Tibial artery (tissue), 4 donors: ENCODE data around the gene OR51E1.

Experiments used
- DNase-seq, 2 donors: peaks; one replicate each; pipeline ENCODE4 v3.0.0-alpha.2; 2019
- H3K27ac ChIP-seq, 2 donors: fragments of 200-600 bp; sonication (generic) in 1 of 2; 1 replicate in 1 of 2; 2 replicates in 1 of 2; pipeline ENCODE4 v1.5.1; 2018 to 2019; ENCODE audit warnings: mild to moderate bottlenecking in 1 of 2
- H3K27me3 ChIP-seq, 2 donors: fragments of 200-600 bp; sonication (generic) in 1 of 2; one replicate each; pipeline versions ENCODE4 v1.5.1 to v1.6.0; 2016 to 2019
- H3K36me3 ChIP-seq, 3 donors: fragments of 200-600 bp; sonication (generic) in 2 of 3; one replicate each; pipeline ENCODE4 v1.5.1; 2016 to 2019; ENCODE audit warnings: mild to moderate bottlenecking in 2 of 3
- H3K4me1 ChIP-seq, 4 donors: fragments of 200-600 bp; sonication (generic) in 2 of 4; 1 replicate in 3 of 4; 2 replicates in 1 of 4; pipeline ENCODE4 v1.5.1; 2016 to 2019
- H3K4me3 ChIP-seq, 2 donors: fragments of 200-600 bp; sonication (generic) in 1 of 2; 1 replicate in 1 of 2; 2 replicates in 1 of 2; pipeline ENCODE4 v1.5.1; 2018 to 2019; ENCODE audit warnings: mild to moderate bottlenecking in 2 of 2
- H3K9me3 ChIP-seq, 3 donors: fragments of 200-600 bp; sonication (generic) in 1 of 3; one replicate each; pipeline ENCODE4 v1.5.1; 2016 to 2019
- intact Hi-C: fragments of 100-400 bp; cut with DNase I; formaldehyde crosslinking; loops from one replicate; pipeline ENCODE4 v1.15.0; 2023; ENCODE audit warnings: low total_unique reads
- TF ChIP-seq, protein P1 (sequence below), 2 experiments: fragments of 200-600 bp in 1 of 2; fragments of 450-650 bp in 1 of 2; IDR thresholded peaks; one replicate each; pipeline ENCODE4 v1.5.1; 2017 to 2019; ENCODE audit warnings: antibody characterized with exemption in 2 of 2, mild to moderate bottlenecking in 1 of 2, moderate library complexity in 1 of 2

OR51E1 gene

DNA sequence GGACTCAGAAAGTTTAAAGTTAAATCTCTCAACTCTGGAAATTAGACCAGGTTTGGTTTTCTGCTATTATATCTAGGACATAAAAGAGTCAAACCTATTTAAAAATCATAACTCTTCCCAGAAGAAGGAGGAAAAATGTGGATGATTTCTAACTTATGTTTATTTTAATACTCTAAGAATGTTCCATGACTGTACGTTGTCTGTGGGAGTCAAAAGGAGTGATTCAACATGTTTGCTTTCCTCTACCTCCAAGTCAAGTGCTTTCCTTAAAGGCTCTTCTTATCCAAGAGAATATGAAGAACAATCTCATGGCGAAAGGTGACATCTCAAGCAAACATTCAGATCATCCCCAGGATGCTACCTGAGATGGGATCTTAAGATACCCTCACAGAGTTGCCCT lies 21.6 kb downstream of the OR51E1 start:
- peak overlapping the region; percentile 39 to 47 for H3K27ac ChIP-seq
- no peaks in the 10 kb centered on the region for H3K36me3 ChIP-seq
- no peaks in the 10 kb centered on the region for H3K27me3 ChIP-seq
- TF ChIP-seq, protein P1, sequence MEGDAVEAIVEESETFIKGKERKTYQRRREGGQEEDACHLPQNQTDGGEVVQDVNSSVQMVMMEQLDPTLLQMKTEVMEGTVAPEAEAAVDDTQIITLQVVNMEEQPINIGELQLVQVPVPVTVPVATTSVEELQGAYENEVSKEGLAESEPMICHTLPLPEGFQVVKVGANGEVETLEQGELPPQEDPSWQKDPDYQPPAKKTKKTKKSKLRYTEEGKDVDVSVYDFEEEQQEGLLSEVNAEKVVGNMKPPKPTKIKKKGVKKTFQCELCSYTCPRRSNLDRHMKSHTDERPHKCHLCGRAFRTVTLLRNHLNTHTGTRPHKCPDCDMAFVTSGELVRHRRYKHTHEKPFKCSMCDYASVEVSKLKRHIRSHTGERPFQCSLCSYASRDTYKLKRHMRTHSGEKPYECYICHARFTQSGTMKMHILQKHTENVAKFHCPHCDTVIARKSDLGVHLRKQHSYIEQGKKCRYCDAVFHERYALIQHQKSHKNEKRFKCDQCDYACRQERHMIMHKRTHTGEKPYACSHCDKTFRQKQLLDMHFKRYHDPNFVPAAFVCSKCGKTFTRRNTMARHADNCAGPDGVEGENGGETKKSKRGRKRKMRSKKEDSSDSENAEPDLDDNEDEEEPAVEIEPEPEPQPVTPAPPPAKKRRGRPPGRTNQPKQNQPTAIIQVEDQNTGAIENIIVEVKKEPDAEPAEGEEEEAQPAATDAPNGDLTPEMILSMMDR (IDR thresholded peaks at IDR 0.05), result no peak
- no peak for DNase-seq
- intact Hi-C loops, result no loop called here
- no peaks in the 10 kb centered on the region for H3K4me1 ChIP-seq
- no peak overlapping the region for H3K4me3 ChIP-seq
- H3K9me3 ChIP-seq, result no peaks in the 10 kb centered on the region

DNA sequence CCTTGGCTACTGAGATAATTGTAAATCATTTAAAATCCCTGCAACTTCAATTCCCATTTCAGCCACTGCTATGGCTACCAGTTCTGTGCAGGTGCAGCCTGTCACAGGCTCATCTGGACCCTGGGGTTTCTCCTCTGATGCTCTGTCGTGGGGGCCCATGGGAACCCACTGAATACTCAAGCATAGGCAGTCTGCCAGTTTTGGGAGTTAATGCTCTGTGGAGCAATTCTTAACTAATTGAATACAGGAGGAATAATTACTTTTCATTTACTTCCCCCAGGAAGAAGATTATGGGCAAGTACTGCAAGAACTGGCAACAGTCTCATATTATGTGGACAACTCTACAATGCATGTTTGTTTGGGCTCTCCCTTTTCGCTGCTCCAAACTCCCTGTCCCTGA lies 28.0 kb downstream of the OR51E1 start:
- TF ChIP-seq, protein P1 (IDR thresholded peaks at IDR 0.05), result no peak
- no peak for DNase-seq

DNA sequence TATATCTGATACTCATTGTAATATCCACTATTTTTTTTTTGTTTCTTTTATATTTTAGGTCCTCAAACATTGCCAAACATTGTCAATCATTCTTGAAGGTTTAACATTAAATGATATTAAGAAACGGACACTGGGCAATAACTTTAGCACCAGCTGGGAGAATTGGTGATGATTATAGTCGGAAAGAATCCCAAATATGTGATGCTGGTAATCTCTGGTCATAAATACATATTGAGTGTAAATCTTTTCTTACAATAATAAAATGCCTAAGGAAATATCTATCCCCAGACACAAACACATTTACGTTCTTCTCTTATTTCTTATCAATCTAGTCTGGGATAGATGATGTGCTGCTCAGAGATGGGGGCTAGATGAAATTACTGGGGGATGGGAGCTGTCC lies 28.7 kb downstream of the OR51E1 start:
- no peak for DNase-seq
- peak overlapping the region; percentile 54 to 70 for H3K27ac ChIP-seq
- intact Hi-C loops, result no loop called here
- TF ChIP-seq, protein P1 (IDR thresholded peaks at IDR 0.05), result no peak
- H3K4me3 ChIP-seq, result no peak overlapping the region
- H3K36me3 ChIP-seq, result no peaks in the 10 kb centered on the region
- H3K4me1 ChIP-seq, result peaks cover 0 to 37% (median 2%) of the 10 kb centered on the region in 4 donors
- no peaks in the 10 kb centered on the region for H3K9me3 ChIP-seq
- no peaks in the 10 kb centered on the region for H3K27me3 ChIP-seq

More for the DNA sequence above, 28.0 kb downstream of the OR51E1 start:
- Histone ChIP-seq H3K4me3 (no peak overlapping the region), H3K27me3 (no peaks in the 10 kb centered on the region), H3K36me3 (no peaks in the 10 kb centered on the region), H3K9me3 (no peaks in the 10 kb centered on the region), H3K4me1 (peaks cover 0 to 37% (median 2%) of the 10 kb centered on the region in 4 donors), H3K27ac (peak overlapping the region; percentile 54 to 70)
- intact Hi-C loops, result no loop called here

DNA sequence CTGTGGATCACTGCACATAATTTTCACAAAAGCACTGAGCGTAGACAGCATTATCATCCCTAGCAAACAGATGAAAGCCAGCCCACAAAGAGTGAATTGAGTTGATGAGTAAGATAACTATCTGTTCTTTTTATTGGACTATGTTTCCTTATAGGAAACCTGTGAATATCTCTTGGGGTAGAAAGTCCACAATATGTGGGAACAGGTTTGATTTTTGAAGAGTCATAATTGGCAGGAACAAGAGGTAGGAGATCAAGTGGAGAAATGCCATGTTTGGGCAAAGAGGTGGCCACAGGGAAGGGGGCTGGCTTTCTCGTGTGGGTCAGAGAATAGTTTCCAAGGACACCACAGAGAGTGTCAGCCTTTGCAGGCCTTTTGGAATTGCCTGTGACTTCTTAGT lies 30.0 kb downstream of the OR51E1 start:
- intact Hi-C loops, result no loop called here
- peak overlapping the region; percentile 54 to 70 for H3K27ac ChIP-seq
- H3K27me3 ChIP-seq, result no peaks in the 10 kb centered on the region
- TF ChIP-seq, protein P1 (IDR thresholded peaks at IDR 0.05), result no peak
- H3K36me3 ChIP-seq, result no peaks in the 10 kb centered on the region
- peaks cover 0 to 37% (median 2%) of the 10 kb centered on the region in 4 donors for H3K4me1 ChIP-seq
- no peak overlapping the region for H3K4me3 ChIP-seq
- DNase-seq, result no peak
- H3K9me3 ChIP-seq, result no peaks in the 10 kb centered on the region

DNA sequence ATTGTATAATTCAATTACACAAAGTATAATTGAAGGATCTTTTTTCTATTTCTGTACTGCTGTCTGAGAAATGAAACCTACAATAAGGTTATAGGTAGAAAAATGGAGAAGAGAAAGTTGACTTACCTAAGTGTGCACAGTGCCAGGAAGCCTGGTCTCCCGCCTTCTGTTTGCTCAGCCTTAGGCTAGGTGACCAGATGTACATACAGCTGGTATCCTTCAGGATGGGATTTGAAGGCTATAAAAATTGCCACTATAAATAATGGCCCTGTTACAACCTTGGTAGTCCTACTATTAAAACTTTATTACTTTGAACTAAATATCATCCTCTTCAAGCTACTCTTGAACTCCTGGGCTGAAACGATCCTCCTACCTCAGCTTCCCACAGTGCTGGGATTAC lies 34.2 kb downstream of the OR51E1 start:
- H3K36me3 ChIP-seq, result no peaks in the 10 kb centered on the region
- H3K27ac ChIP-seq, result no peak overlapping the region
- H3K4me1 ChIP-seq, result peaks cover 0 to 23% (median 2%) of the 10 kb centered on the region in 4 donors
- no peak for DNase-seq
- no peak overlapping the region for H3K4me3 ChIP-seq
- no peaks in the 10 kb centered on the region for H3K27me3 ChIP-seq
- TF ChIP-seq, protein P1 (IDR thresholded peaks at IDR 0.05), result no peak
- H3K9me3 ChIP-seq, result no peaks in the 10 kb centered on the region
- intact Hi-C loops, result no loop called here

DNA sequence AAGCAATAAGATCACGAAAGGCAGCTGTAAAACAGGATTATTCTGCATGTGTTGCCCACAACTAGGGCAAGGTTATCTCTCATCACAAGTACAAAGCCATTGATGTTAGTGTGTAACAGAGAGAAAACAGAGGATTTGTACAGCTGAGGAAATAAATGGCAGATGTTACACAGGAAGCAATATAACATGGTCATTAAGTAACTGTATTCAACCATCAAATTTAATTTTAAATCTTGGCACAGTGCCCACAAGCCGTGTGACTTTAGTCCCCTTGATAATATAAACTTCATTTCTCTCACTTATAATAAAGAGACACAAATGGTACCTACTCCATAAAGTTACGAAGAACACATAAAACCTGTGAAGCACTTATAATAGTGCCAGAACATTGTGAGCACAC lies 36.6 kb downstream of the OR51E1 start:
- Histone ChIP-seq H3K36me3 (no peaks in the 10 kb centered on the region), H3K4me1 (peaks cover 0 to 22% (median 0%) of the 10 kb centered on the region in 4 donors), H3K27ac (no peak overlapping the region), H3K4me3 (no peak overlapping the region), H3K27me3 (no peaks in the 10 kb centered on the region), H3K9me3 (no peaks in the 10 kb centered on the region)
- no peak for DNase-seq
- intact Hi-C loops, result no loop called here
- TF ChIP-seq, protein P1 (IDR thresholded peaks at IDR 0.05), result no peak
